ENCODE results near the gene IQCC.

The IQCC gene

DNA sequence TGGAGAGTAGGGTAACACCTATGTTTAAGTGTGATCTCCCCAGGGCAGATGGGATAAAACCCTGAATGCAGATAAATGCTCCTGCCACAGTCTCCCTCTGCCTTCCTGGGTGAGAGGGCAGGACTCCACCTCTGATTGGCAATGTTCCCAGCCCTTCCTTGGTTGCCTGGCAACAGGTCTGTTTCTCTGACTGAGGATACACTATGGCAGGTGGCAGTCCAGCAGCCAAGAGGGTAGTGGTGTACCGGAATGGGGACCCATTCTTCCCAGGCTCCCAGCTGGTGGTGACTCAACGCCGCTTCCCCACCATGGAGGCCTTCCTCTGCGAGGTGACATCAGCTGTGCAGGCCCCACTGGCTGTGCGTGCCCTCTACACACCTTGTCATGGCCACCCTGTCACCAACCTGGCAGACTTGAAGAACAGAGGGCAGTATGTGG, 3.4 kb downstream of the IQCC start, which contains the start of gene DCDC2B (continued):
- TF ChIP-seq ZNF350 (tag by site-specific recombination; IDR thresholded peaks at IDR 0.05) (no peak), ZNF624 (tag by site-specific recombination; IDR thresholded peaks at IDR 0.05) (no peak), ZBTB17 (tag by site-specific recombination; IDR thresholded peaks at IDR 0.05) (peak; percentile 81), GLIS1 (tag by site-specific recombination; IDR thresholded peaks at IDR 0.05) (peak; percentile 81), HOXA7 (CRISPR knock-in tag; IDR thresholded peaks at IDR 0.05; ENCODE audit: borderline replicate concordance) (no peak), FEZF1 (tag by site-specific recombination; IDR thresholded peaks at IDR 0.05) (no peak), IKZF3 (tag by site-specific recombination; IDR thresholded peaks at IDR 0.05) (0 out of 2 replicates have a peak, but pooled peaks have one; percentile 69), ZNF777 (tag by site-specific recombination; IDR thresholded peaks at IDR 0.05; ENCODE audit: borderline replicate concordance) (no peak), ZFP3 (tag by site-specific recombination; IDR thresholded peaks at IDR 0.05; ENCODE audit: low read depth) (no peak), MEIS1 (CRISPR knock-in tag; IDR thresholded peaks at IDR 0.05; ENCODE audit: borderline replicate concordance) (no peak), ZNF354C (tag by site-specific recombination; IDR thresholded peaks at IDR 0.05; ENCODE audit: borderline replicate concordance, low read depth) (no peak), RBAK (tag by site-specific recombination; IDR thresholded peaks at IDR 0.05) (no peak), ZNF585B (tag by site-specific recombination; IDR thresholded peaks at IDR 0.05) (no peak), SCRT1 (tag by site-specific recombination; IDR thresholded peaks at IDR 0.05; ENCODE audit: borderline replicate concordance) (0 out of 2 replicates have a peak, but pooled peaks have one; percentile 37), SETDB1 (IDR thresholded peaks at IDR 0.05; ENCODE audit: insufficient read length, low read length) (no peak), ZNF133 (tag by site-specific recombination; IDR thresholded peaks at IDR 0.05) (no peak), ZFP69B (tag by site-specific recombination; IDR thresholded peaks at IDR 0.05) (no peak; the same call in 1 of the 2 replicates), ZBTB8A (tag by site-specific recombination; IDR thresholded peaks at IDR 0.05) (no peak), ZNF473 (tag by site-specific recombination; IDR thresholded peaks at IDR 0.05) (no peak), ZNF660 (tag by site-specific recombination; IDR thresholded peaks at IDR 0.05) (no peak), ZNF501 (tag by site-specific recombination; IDR thresholded peaks at IDR 0.05) (no peak), ZNF202 (tag by site-specific recombination; IDR thresholded peaks at IDR 0.05; ENCODE audit: borderline replicate concordance) (no peak)
- TF ChIP-seq, protein P1, sequence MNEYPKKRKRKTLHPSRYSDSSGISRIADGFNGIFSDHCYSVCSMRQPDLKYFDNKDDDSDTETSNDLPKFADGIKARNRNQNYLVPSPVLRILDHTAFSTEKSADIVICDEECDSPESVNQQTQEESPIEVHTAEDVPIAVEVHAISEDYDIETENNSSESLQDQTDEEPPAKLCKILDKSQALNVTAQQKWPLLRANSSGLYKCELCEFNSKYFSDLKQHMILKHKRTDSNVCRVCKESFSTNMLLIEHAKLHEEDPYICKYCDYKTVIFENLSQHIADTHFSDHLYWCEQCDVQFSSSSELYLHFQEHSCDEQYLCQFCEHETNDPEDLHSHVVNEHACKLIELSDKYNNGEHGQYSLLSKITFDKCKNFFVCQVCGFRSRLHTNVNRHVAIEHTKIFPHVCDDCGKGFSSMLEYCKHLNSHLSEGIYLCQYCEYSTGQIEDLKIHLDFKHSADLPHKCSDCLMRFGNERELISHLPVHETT (tag by site-specific recombination; IDR thresholded peaks at IDR 0.05) = no peak
- TF ChIP-seq, protein P2, sequence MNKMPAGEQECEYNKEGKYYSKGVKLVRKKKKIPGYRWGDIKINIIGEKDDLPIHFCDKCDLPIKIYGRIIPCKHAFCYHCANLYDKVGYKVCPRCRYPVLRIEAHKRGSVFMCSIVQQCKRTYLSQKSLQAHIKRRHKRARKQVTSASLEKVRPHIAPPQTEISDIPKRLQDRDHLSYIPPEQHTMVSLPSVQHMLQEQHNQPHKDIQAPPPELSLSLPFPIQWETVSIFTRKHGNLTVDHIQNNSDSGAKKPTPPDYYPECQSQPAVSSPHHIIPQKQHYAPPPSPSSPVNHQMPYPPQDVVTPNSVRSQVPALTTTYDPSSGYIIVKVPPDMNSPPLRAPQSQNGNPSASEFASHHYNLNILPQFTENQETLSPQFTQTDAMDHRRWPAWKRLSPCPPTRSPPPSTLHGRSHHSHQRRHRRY (tag by site-specific recombination; IDR thresholded peaks at IDR 0.05) = no peak
- TF ChIP-seq, protein P3, sequence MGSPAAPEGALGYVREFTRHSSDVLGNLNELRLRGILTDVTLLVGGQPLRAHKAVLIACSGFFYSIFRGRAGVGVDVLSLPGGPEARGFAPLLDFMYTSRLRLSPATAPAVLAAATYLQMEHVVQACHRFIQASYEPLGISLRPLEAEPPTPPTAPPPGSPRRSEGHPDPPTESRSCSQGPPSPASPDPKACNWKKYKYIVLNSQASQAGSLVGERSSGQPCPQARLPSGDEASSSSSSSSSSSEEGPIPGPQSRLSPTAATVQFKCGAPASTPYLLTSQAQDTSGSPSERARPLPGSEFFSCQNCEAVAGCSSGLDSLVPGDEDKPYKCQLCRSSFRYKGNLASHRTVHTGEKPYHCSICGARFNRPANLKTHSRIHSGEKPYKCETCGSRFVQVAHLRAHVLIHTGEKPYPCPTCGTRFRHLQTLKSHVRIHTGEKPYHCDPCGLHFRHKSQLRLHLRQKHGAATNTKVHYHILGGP (tag by site-specific recombination; IDR thresholded peaks at IDR 0.05) = no peak
- TF ChIP-seq, protein P4, sequence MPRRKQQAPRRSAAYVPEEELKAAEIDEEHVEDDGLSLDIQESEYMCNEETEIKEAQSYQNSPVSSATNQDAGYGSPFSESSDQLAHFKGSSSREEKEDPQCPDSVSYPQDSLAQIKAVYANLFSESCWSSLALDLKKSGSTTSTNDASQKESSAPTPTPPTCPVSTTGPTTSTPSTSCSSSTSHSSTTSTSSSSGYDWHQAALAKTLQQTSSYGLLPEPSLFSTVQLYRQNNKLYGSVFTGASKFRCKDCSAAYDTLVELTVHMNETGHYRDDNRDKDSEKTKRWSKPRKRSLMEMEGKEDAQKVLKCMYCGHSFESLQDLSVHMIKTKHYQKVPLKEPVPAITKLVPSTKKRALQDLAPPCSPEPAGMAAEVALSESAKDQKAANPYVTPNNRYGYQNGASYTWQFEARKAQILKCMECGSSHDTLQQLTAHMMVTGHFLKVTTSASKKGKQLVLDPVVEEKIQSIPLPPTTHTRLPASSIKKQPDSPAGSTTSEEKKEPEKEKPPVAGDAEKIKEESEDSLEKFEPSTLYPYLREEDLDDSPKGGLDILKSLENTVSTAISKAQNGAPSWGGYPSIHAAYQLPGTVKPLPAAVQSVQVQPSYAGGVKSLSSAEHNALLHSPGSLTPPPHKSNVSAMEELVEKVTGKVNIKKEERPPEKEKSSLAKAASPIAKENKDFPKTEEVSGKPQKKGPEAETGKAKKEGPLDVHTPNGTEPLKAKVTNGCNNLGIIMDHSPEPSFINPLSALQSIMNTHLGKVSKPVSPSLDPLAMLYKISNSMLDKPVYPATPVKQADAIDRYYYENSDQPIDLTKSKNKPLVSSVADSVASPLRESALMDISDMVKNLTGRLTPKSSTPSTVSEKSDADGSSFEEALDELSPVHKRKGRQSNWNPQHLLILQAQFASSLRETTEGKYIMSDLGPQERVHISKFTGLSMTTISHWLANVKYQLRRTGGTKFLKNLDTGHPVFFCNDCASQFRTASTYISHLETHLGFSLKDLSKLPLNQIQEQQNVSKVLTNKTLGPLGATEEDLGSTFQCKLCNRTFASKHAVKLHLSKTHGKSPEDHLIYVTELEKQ (tag by site-specific recombination; IDR thresholded peaks at IDR 0.05; ENCODE audit: borderline replicate concordance) = no peak
- TF ChIP-seq, protein P5, sequence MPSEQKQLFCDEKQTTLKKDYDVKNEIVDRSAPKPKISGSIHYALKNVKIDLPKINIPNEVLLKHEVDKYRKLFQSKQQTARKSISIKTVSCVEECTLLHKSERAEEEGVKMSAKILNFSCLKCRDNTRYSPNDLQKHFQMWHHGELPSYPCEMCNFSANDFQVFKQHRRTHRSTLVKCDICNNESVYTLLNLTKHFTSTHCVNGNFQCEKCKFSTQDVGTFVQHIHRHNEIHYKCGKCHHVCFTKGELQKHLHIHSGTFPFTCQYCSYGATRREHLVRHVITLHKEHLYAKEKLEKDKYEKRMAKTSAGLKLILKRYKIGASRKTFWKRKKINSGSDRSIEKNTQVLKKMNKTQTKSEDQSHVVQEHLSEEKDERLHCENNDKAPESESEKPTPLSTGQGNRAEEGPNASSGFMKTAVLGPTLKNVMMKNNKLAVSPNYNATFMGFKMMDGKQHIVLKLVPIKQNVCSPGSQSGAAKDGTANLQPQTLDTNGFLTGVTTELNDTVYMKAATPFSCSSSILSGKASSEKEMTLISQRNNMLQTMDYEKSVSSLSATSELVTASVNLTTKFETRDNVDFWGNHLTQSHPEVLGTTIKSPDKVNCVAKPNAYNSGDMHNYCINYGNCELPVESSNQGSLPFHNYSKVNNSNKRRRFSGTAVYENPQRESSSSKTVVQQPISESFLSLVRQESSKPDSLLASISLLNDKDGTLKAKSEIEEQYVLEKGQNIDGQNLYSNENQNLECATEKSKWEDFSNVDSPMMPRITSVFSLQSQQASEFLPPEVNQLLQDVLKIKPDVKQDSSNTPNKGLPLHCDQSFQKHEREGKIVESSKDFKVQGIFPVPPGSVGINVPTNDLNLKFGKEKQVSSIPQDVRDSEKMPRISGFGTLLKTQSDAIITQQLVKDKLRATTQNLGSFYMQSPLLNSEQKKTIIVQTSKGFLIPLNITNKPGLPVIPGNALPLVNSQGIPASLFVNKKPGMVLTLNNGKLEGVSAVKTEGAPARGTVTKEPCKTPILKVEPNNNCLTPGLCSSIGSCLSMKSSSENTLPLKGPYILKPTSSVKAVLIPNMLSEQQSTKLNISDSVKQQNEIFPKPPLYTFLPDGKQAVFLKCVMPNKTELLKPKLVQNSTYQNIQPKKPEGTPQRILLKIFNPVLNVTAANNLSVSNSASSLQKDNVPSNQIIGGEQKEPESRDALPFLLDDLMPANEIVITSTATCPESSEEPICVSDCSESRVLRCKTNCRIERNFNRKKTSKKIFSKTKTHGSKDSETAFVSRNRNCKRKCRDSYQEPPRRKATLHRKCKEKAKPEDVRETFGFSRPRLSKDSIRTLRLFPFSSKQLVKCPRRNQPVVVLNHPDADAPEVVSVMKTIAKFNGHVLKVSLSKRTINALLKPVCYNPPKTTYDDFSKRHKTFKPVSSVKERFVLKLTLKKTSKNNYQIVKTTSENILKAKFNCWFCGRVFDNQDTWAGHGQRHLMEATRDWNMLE (tag by site-specific recombination; conservative IDR thresholded peaks at IDR 0.05; ENCODE audit: low read depth) = no peak
- TF ChIP-seq, protein P6, sequence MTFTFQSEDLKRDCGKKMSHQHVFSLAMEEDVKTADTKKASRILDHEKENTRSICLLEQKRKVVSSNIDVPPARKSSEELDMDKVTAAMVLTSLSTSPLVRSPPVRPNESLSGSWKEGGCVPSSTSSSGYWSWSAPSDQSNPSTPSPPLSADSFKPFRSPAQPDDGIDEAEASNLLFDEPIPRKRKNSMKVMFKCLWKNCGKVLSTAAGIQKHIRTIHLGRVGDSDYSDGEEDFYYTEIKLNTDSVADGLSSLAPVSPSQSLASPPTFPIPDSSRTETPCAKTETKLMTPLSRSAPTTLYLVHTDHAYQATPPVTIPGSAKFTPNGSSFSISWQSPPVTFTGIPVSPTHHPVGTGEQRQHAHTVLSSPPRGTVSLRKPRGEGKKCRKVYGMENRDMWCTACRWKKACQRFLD (tag by site-specific recombination; IDR thresholded peaks at IDR 0.05) = no peak
